ENCODE data around the gene CTNNA1.
"Not testable (repeated sequence)": the region's sequence is repeated elsewhere in the genome, so short reads cannot be mapped to it uniquely, and the experiment has no call there.

The CTNNA1 gene

DNA sequence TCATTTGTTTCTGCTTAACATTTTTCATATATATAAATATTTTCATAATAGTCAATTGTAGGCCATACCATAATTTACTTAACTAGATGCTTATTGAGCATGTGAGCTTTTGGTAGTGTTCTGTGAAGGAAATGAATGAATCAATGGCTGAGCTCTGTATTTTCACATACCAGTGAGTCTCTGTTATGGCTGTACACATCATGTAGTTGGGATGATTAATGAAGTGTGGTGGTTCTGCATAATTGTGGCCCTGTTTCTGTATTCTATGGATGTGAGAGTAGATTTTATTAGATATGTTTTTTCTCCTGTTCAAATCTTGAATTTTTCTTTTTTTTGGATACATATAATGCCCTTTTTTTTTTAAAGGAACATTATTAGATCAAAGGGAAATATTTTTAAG is 56.2 kb downstream of the CTNNA1 start:
- no peak for DNase-seq (ENCODE audit: low read depth, low spot score)

DNA sequence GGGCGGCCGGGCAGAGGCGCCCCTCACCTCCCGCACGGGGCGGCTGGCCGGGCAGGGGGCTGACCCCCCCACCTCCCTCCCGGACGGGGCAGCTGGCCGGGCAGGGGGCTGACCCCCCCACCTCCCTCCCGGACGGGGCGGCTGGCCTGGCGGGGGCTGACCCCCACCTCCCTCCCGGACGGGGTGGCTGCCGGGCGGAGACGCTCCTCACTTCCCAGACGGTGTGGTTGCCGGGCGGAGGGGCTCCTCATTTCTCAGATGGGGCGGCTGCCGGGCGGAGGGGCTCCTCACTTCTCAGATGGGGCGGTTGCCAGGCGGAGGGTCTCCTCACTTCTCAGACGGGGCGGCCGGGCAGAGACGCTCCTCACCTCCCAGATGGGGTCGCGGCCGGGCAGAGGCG is 57.6 kb downstream of the CTNNA1 start:
- not testable (repeated sequence) for DNase-seq (ENCODE audit: low read depth, low spot score)

DNA sequence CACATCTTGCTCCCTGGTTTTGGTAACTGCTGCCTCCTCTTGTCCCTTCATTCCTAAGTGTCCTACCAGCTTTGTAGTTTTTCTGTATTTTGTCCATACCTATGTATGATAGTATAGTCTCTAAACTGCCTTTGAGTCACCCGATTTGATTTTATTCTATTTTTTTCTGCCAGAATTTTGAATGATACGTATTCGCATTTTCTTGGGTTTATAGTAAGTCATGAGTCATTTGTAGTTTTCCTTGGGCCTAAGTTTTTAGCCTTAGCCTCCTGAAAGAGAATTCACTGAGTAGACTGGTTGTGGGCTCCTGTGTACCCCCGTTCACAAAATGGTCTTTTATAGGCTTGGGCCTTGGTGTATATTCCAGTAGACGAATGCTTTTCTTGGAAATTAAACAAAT is 62.3 kb downstream of the CTNNA1 start:
- no peak for DNase-seq (ENCODE audit: low read depth, low spot score)

DNA sequence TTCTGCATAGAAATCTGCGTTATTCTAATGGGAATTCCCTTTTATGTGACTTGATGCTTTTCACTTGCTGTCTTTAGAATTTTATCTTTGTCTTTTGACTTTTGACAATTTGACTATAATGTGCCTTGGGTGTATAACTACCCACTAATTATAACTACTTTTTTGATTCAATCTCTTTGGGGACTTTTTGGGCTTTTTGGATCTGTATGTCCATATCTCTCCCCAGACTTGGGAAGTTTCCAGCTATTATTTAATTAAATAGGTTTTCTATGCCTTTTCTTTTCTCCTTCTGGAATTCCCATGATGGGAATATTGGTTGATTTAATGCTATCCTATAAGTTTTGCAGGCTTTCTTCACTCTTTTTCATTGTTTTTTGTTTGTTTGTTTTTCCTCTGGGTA is 64.0 kb downstream of the CTNNA1 start:
- DNase-seq (ENCODE audit: low read depth, low spot score): no peak

DNA sequence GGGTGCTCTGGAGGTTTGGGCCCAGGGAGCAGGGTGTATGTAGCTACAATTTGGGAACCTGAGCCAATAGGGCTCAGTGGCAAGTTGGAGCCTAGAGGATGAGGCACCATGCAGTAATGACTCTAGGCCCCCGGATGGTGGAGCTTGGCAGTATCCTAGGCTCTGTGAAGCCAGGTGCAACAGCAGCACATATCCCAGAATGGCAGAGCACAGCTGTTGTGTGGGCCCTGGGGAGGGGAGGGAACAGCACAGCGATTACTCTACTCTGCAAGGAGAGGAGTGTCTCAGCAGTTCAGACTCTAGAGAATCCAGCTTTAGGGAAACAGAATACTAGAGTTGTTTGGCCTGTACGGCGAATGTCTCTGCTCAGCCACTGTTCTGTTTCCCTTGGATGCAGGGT is 65.9 kb downstream of the CTNNA1 start:
- no peak for DNase-seq (ENCODE audit: low read depth, low spot score)

DNA sequence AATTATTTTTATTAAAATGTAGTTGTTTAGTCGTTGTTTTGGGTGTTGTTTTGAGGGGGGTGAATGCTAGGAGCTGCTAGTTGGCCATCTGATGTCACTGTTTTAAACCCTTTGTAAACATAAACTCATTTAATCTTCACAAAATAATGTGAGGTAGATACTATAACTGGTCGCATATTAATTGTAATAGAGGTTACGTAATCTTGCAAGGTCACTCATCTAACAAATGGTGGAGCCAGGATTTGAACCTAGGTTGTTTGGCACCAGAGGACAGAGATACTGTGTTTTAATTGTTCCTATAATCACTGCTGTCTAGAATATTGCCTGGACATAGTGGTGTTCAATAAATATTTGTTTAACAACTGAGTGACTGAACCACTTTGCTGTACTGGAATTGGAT is 67.5 kb downstream of the CTNNA1 start:
- DNase-seq (ENCODE audit: low read depth, low spot score): no peak

DNA sequence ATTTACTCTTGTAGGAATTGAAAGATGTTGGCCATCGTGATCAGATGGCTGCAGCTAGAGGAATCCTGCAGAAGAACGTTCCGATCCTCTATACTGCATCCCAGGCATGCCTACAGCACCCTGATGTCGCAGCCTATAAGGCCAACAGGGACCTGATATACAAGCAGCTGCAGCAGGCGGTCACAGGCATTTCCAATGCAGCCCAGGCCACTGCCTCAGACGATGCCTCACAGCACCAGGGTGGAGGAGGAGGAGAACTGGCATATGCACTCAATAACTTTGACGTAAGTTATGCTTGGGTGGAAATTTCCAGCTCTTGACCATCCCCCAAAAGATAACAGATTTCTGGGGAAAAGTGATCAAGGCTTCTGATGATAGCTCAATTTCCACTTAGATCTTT is 71.3 kb downstream of the CTNNA1 start:
- DNase-seq (ENCODE audit: low read depth, low spot score): no peak

DNA sequence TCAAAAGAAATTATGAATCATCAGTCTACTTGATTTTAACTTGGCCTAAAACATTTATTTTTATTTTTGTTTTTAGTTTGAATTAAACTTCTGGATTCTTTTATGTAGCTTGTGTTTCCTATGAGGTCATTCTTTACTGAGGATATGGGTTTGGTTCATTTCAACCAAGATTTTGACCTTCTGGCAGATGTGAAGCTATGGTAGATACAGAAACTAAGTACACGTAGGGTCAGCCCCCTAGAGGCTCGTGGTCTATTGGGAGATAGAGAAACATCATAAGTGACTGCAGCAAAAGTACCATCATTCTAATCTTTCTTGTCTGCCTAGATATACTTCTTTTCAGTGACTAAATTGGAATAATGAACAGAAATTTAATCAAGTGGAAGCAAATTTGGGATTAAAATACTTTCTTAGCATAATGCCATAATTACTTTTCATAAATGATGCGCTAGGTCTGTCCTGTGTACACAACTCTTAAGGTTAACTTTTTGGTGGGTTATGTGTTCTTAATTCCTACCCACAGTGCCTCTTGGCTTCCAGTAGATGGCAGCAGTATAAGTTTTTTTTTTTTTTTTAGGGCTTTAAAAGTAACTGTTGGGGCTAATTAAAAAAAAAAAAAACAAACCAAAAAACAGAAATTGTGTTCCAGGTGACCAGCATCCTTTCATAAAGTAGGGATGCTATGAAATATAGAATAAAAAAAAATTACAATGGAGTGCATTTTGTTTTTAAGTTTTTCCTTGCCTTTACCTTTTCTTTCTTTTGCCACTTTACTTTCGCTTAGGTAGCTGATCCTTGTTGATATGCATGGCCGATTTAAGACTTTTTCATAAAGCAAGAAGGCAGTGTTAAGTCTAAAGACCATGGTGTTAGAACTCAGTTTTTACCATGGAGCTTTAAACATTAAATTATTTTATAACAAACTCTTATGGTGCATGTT is 72.0 kb downstream of the CTNNA1 start:
- DNase-seq (ENCODE audit: low read depth, low spot score): no peak

DNA sequence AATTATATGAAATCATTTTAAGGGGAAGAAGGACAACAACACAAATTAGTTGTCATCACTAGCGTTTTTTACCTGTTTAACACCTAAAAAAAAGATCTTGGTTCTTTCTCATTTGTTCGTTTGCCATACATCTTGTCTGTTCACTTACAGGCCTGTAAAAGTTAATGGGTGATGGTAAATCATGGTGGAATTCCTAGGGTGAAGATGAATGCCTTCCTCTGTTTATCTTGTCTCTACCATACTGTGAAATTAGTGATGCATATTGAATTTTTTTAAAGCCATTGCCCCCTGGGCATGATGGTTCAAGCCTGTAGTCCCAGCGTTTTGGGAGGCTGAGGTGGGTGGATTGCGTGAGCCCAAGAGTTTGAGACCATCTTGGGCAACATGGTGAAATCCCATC is 75.3 kb downstream of the CTNNA1 start:
- no peak for DNase-seq (ENCODE audit: low read depth, low spot score)

DNA sequence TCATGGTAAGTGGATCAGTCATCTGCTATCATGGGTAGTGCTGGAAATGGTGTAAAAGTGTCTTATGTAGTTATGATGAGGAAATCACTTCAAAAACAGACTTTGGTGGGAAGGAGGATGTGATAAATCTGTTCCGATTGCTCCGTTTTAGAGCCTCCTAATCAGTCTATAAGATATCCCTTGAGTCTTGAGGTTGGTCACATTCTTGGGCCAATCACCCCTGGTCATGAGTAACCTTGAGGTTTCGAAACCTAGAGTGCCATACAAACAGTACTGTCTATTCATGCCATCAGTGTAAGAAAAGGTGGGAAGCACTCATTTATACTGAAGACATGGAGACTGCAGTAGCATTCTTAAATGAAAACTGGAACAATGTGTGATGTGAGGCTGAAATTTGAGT is 76.1 kb downstream of the CTNNA1 start:
- DNase-seq (ENCODE audit: low read depth, low spot score): no peak

DNA sequence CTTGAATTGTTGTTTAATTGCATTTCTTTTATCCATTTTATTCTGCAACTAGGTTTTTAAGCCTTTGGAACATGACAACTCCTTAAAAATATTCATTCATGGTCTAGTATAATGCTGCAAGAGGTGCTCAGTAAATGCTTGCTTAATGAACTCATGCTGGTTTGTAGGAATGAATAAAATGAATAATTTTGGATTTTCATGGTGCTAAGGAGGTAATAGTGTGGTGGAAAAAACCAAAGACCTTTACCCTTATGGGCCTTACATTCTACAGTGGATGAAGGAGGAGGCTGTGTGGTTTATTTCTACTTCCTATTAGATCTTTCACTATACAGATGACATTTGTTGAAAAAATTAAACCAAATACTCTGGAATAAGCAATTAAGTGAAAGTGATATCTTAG is 78.5 kb downstream of the CTNNA1 start:
- no peak for DNase-seq (ENCODE audit: low read depth, low spot score)

DNA sequence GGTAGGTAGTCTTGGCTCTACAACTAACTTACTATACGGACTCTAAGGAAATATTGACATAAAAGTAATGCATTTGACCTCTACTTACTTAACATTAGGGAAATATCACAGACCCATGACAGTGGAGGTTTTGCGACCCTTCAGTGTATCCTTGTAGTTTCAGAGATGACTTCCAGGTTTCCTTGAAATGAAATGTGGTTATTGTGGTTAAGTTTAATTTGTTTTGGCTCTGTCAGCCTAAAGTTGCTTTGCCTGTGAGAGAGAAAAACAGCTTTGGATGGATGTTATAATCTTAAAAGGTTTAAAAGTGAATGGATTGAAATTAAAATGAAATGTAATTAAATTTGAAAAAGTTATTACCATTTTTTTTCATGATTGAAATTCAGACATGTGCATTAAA is 79.0 kb downstream of the CTNNA1 start:
- no peak for DNase-seq (ENCODE audit: low read depth, low spot score)

DNA sequence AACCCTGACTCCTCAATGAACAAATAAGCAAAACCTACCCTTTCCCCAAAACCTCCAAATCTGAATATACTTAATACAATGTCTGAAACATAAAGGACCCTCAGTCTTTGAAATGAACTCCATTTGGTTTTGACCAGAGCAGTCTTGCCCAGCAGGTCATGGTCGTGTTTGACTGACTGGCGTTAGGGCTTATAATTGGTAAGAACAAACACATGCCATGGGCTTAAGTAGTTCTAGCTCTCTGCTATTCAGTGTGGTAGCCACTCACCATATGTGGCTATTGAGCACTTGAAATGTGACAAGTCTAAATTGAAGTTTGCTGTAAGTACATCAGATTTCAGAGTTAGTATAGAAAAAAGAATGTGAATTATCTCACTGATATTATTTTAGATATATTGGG is 79.9 kb downstream of the CTNNA1 start:
- no peak for DNase-seq (ENCODE audit: low read depth, low spot score)

DNA sequence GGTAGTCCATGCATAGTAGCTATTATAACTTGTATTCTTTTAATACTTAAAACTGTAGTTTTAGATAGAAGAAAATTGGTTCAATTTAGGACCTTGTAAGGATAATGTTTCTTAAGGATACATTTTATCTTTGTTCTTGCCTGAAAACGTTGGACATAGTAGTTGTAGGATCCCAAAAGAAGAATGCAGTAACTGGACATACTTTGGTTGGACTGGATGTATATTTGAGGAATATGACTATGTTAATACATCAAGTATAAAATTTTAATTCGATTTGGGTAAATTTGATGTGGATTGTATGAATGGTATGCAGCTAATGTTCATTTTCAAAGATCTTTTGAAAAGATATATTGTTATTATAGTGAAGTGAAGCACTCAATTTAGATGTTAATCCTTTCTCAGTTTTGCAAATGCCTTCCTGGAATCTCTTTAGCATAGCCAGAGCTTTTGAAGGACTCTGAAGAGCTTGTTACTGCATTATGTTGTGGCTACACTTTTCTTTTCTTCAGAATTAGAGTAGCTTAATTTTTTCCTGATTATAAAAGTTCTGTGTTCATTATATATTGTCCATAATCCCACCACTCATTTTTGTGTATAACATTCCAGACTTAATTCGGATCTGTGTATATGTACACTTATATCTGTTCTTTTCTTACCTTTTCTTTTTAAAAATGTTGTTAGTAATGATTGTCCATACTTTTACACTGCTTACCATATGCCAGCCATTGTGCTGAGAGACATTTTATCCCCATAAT is 80.7 kb downstream of the CTNNA1 start:
- no peak for DNase-seq (ENCODE audit: low read depth, low spot score)

DNA sequence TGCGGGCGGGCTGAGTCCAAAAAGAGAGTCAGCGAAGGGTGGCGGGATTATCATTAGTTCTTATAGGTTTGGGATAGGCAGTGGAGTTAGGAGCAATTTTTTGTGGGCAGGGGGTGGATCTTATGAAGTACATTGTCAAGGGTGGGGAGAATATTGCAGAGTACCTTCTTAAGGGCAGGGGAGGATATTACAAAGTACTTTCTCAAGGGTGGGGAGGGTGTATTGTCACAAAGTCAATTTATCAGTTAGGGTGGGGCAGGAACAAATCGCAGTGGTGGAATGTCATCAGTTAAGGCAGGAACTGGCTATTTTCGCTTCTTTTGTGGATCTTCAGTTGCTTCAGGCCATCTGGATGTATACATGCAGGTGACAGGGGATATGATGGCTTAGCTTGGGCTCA is 81.6 kb downstream of the CTNNA1 start:
- not testable (repeated sequence) for DNase-seq (ENCODE audit: low read depth, low spot score)

DNA sequence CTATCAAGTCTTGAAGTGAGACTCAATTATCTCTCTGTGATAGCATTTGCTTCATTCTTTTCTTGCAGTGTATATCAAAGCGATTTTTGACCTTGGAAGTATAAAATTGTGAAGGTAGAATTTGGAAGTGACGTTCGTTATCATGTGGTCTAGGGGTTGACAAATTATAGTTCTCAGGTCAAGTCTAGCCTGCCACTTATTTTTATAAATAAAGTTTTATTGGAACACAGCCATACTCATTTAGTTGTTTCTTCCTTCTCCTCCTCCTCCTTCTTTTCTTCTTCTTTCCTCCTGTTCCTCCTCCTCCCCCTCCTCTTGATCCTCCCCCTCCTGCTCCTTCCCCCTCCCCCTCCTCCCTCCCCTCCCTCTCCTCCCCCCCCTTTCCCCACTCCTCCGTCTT is 83.9 kb downstream of the CTNNA1 start:
- no peak for DNase-seq (ENCODE audit: low read depth, low spot score)

DNA sequence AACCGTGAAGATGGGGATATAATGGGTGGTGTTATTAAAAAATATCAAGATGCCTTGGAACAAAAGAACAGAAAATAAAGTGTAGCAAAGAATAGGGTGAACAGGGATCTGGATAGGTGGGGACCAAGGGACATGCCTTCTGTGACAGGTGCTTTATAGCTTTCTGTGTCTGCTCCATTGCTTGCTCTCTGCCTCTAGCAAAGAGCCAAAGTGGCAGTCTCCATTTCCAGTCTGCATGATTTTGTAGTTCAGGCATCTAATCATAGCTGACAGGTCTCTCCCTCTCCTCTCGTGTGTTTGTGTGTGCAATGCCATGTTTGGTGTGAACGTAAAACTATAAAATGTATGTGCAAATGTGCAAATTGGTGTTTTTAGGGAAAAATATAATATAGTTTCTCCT is 86.9 kb downstream of the CTNNA1 start:
- DNase-seq (ENCODE audit: low read depth, low spot score): no peak

DNA sequence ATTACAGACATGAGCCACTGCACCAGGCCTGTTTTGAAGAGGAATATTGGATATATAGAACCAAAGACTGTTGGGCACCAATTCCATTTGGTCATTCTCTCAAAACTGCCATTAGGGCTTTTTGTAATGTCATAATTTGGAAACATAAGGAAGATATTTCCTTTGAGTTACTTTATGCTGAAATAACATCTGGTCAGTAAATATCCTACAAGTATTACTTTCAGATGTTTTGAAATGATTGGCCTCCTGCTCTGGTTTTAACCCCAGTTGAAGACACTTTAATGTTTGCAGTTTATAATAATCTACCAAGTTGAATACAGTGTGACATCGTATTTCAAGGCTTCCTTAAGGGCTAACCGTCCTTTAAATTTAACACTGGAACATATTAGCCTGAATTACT is 88.3 kb downstream of the CTNNA1 start:
- no peak for DNase-seq (ENCODE audit: low read depth, low spot score)

DNA sequence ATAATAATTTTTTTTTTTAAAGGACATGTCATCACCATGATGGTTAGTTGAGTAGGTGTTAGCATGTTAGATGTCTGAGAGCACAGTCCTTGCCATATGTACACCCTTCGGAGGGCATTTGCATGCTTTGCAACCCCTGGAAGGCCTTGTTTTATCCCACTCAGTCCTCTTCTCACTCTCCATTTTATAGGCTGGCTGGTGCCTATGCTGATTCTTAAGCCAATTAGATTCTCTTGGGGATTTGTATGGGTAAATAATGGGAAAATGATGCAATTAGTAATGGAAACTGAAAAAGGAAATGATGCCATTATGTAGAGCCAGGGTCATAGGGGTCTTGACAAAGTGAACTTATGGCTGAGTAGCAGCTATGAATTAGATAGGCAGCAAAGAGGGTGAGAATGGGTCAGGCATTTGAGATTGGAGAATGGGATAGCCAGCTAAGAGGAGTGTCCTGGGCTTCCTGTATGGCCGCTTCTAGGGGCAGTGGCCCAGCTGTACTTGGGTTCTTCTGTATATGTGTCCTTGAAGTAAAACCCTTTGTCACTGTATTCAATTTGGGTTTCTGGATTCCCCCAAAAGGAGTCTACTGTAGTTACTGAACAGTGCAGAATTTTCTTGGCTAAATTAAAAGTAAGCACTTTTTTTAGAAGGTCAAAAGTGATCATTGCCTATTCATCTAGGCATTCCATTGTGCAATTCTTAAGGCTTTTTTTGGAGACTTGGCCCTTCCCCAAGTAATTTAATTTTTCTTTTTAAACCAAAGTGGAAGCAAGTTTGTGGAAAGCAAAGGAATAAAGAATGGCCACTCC is 90.3 kb downstream of the CTNNA1 start:
- no peak for DNase-seq (ENCODE audit: low read depth, low spot score)

DNA sequence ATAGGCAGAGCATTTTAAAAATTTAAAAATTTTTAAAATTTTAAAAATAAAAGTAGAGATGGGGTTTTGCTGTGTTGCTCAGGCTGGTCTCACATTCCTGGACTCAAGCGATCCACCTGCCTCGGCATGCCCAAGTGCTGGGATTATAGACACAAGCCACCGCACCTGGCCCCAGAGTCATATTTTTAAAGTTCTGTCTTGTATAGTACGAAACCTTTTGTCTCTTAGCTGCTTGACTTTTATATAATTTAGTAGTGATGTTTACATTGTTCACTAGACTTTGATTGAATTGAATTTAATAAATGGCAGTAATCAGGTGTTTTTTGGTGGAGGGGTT is 90.9 kb downstream of the CTNNA1 start:
- DNase-seq (ENCODE audit: low read depth, low spot score): no peak

DNA sequence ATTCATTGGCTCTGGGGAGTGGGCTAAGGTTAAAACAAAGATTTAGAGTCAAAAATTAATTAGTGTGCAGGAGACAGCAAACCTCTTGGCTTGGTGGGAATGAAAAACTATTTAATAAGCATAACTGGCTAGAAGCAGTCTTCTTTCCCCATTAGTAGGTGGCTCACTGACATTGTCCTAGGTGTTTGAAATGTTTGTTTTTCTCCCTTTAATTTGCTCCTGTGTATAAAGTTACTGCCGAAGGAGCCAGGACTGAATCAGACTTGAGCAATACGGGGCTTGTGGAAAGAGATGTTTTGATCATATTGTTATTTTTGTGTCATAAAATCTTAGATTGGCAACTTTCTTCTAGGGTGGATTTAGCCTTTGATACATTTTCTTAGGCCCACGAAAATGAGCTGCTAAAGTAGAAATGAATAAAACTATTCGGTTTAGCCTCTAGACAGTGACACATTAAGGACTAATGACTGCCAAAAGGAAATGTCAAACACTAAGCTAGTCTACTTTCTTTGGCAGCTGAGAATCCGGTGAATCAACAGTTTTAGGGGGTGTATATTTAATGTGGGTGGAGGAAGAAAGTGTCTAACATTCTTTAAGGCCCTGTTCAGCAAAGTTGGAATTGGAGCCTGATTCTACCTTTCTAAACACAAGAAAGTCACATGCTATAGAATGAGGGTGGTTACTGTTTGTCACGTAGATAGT is 91.7 kb downstream of the CTNNA1 start:
- DNase-seq (ENCODE audit: low read depth, low spot score): no peak

DNA sequence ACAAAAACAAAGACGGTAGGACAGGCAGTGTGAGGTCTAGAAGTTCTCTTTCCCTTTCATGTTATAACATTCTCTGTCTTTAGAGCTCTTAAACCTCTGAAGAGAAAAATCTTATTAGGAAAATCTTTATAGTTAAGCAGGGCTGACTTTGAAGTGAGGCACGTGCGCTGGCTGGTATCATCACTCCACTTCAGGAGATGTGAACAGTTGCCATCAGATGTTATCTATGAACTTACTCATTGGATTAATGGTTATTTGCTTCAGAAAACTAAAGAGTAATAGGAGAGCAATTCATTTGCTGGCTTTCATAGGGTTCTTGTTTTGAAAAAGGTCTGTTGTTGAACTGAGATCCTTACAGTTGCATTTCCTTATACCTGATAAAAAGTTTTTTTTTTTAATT is 96.2 kb downstream of the CTNNA1 start:
- no peak for DNase-seq (ENCODE audit: low read depth, low spot score)

All from activated CD4-positive, CD25-positive, alpha-beta regulatory T cell treated with anti-CD3 and anti-CD28 coated beads, Interleukin-2, amount 50 U/mL, for 16 hours (primary cell).